Measurements from ENCODE around the gene PRADC1. TPM values are rescaled to one million over a fixed set of nuclear protein-coding genes. Genes with fewer than 3 reads are reported as not detected.

PRADC1 gene
- total RNA-seq, 1 donor from 2014 or later = 3.9 TPM

DNA sequence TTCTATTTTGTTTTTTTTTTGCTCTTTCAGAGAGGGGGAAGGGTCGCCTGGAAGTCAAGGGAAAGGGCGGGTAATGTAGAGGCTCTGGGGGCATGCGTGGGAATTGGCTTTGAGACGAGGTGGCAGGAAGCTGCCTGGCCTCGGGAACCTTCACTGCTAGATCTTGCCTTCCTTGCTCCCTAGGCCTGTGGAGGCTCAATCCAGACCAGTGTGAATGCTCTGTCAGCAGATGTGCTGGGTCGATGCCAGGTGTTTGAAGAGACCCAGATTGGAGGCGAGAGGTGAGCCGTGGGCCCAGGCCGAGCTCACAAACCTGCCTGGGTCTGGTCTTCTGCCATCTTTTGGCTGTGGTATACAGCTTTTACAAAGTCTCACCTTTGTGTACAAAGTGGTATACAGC is 16.6 kb upstream of the PRADC1 start:
- Histone ChIP-seq H3K79me2 (ENCODE audit: low read depth) (peaks cover 4% of the 10 kb centered on the region), H3K27me3 (no peaks in the 10 kb centered on the region), H3K4me3 (no peak overlapping the region), H3K4me2 (no peak overlapping the region), H3K9ac (no peak overlapping the region), H2AFZ (replicated peaks) (no peak overlapping the region), H3K9me3 (ENCODE audit: low read depth) (no peaks in the 10 kb centered on the region), H4K20me1 (ENCODE audit: low read depth) (peaks cover 54% of the 10 kb centered on the region), H3K27ac (no peak overlapping the region), H3K4me1 (no peaks in the 10 kb centered on the region), H3K36me3 (peaks cover 14% of the 10 kb centered on the region), H3F3A (ENCODE audit: low read depth) (peaks cover 4% of the 10 kb centered on the region)
- no peak for DNase-seq (ENCODE audit: low spot score)
- H3K9me3 Mint-ChIP-seq = no peaks in the 10 kb centered on the region
- peaks cover 2% of the 10 kb centered on the region for H3K27me3 Mint-ChIP-seq (ENCODE audit: insufficient read depth, low read depth)
- H3K36me3 Mint-ChIP-seq = peaks cover 49% of the 10 kb centered on the region
- no peak overlapping the region for H3K27ac Mint-ChIP-seq
- no peaks in the 10 kb centered on the region for H3K4me1 Mint-ChIP-seq
- TF ChIP-seq EZH2 (IDR thresholded peaks at IDR 0.05) = no peak
- TF ChIP-seq, protein P1, sequence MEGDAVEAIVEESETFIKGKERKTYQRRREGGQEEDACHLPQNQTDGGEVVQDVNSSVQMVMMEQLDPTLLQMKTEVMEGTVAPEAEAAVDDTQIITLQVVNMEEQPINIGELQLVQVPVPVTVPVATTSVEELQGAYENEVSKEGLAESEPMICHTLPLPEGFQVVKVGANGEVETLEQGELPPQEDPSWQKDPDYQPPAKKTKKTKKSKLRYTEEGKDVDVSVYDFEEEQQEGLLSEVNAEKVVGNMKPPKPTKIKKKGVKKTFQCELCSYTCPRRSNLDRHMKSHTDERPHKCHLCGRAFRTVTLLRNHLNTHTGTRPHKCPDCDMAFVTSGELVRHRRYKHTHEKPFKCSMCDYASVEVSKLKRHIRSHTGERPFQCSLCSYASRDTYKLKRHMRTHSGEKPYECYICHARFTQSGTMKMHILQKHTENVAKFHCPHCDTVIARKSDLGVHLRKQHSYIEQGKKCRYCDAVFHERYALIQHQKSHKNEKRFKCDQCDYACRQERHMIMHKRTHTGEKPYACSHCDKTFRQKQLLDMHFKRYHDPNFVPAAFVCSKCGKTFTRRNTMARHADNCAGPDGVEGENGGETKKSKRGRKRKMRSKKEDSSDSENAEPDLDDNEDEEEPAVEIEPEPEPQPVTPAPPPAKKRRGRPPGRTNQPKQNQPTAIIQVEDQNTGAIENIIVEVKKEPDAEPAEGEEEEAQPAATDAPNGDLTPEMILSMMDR (IDR thresholded peaks at IDR 0.05) = no peak
- TF ChIP-seq EZH2phosphoT487 (IDR thresholded peaks at IDR 0.05) = no peak
- H3K4me3 Mint-ChIP-seq = no peak overlapping the region

DNA sequence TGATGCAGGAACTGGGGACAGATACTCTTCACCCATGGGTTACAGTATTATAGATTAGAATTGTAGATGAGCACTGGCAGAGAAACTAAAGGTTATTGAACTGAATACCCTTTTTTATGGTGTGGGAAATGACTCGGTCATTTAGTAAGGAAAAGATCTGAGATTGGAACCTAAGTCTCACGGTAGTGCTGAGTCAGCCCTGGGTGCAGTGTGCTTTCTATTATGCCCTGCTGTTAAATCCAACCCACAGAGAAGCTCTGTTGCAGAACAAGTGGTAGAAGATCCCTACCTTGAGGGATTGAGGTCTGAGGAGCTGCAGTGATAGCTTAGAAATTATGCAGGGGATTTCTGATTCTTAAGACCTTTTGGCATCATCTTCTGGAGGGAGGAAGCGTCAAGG is 13.8 kb upstream of the PRADC1 start:
- Histone ChIP-seq H3K9me3 (ENCODE audit: low read depth) (no peaks in the 10 kb centered on the region), H3K79me2 (ENCODE audit: low read depth) (peaks cover 25% of the 10 kb centered on the region), H3K4me1 (no peaks in the 10 kb centered on the region), H3K4me2 (no peak overlapping the region), H2AFZ (replicated peaks) (no peak overlapping the region), H3K4me3 (no peak overlapping the region), H3K27ac (no peak overlapping the region), H3K27me3 (no peaks in the 10 kb centered on the region), H4K20me1 (ENCODE audit: low read depth) (peaks cover 64% of the 10 kb centered on the region), H3K36me3 (peaks cover 18% of the 10 kb centered on the region), H3K9ac (no peak overlapping the region), H3F3A (ENCODE audit: low read depth) (no peaks in the 10 kb centered on the region)
- peaks cover 41% of the 10 kb centered on the region for H3K36me3 Mint-ChIP-seq
- H3K9me3 Mint-ChIP-seq = no peaks in the 10 kb centered on the region
- peaks cover 2% of the 10 kb centered on the region for H3K27me3 Mint-ChIP-seq (ENCODE audit: insufficient read depth, low read depth)
- DNase-seq (ENCODE audit: low spot score) = no peak
- H3K4me1 Mint-ChIP-seq = no peaks in the 10 kb centered on the region
- no peak overlapping the region for H3K27ac Mint-ChIP-seq
- TF ChIP-seq, protein P1 (IDR thresholded peaks at IDR 0.05) = no peak
- H3K4me3 Mint-ChIP-seq = no peak overlapping the region

DNA sequence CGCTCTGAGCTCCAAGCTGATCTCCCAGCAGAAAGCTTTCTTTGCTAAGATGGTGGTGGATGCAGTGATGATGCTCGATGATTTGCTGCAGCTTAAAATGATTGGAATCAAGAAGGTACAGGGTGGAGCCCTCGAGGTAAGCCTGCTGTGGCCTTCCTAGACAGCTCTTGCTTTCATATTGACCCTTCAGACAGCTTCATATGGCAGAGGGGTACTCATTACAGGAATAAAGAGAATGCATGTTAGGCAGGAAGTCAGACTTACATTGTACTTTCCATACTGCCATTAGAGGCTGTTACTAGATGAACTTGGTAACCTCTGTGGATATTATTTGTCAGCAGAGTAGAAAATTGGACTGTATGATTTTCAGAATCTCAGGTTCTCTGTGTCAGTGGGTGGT is 11.5 kb upstream of the PRADC1 start:
- H3K4me3 ChIP-seq = no peak overlapping the region
- no peak overlapping the region for H3K27ac ChIP-seq
- Mint-ChIP-seq H3K4me1 (no peaks in the 10 kb centered on the region), H3K27me3 (ENCODE audit: insufficient read depth, low read depth) (peaks cover 2% of the 10 kb centered on the region), H3K4me3 (no peak overlapping the region), H3K36me3 (peaks cover 27% of the 10 kb centered on the region), H3K9me3 (no peaks in the 10 kb centered on the region), H3K27ac (no peak overlapping the region)
- H3K9me3 ChIP-seq (ENCODE audit: low read depth) = no peaks in the 10 kb centered on the region
- peaks cover 24% of the 10 kb centered on the region for H3K36me3 ChIP-seq
- TF ChIP-seq, protein P1 (IDR thresholded peaks at IDR 0.05) = no peak
- TF ChIP-seq EZH2 (IDR thresholded peaks at IDR 0.05) = no peak
- no peak for TF ChIP-seq EZH2phosphoT487 (IDR thresholded peaks at IDR 0.05)
- H3K79me2 ChIP-seq (ENCODE audit: low read depth) = peaks cover 48% of the 10 kb centered on the region
- no peaks in the 10 kb centered on the region for H3F3A ChIP-seq (ENCODE audit: low read depth)
- no peak overlapping the region for H2AFZ ChIP-seq (replicated peaks)
- no peak overlapping the region for H3K9ac ChIP-seq
- H3K4me2 ChIP-seq = no peak overlapping the region
- H3K4me1 ChIP-seq = no peaks in the 10 kb centered on the region
- DNase-seq (ENCODE audit: low spot score) = no peak
- H4K20me1 ChIP-seq (ENCODE audit: low read depth) = peaks cover 82% of the 10 kb centered on the region
- H3K27me3 ChIP-seq = no peaks in the 10 kb centered on the region
